GM19397 (cell line): ENCODE measurements around the gene CYP4F22.
"Not testable (repeated sequence)": the region's sequence is repeated elsewhere in the genome, so short reads cannot be mapped to it uniquely, and the experiment has no call there.

Experiments
- ATAC-seq: cut with Tn5 transposase; IDR thresholded peaks from one replicate; pipeline ENCODE4 v1.9.1; 2021; ENCODE audit warnings: mild to moderate bottlenecking, moderate library complexity; ENCODE audit not compliant: unreplicated experiment

The CYP4F22 gene

GRCh38 chr19:15564534-15565168 lies 56.3 kb downstream of the CYP4F22 start:
- no peak for ATAC-seq

- ATAC-seq: no peak
Observed at GRCh38 chr19:15570420-15570819, 62.1 kb downstream of the CYP4F22 start.

GRCh38 chr19:15575406-15575805 lies 67.1 kb downstream of the CYP4F22 start:
- ATAC-seq: no peak

- no peak for ATAC-seq
Observed at GRCh38 chr19:15576526-15577156, 68.3 kb downstream of the CYP4F22 start.

GRCh38 chr19:15577184-15577771 lies 69.0 kb downstream of the CYP4F22 start:
- no peak for ATAC-seq

- ATAC-seq: no peak
Observed at GRCh38 chr19:15583346-15583745, 75.0 kb downstream of the CYP4F22 start.

GRCh38 chr19:15584095-15584494 lies 75.8 kb downstream of the CYP4F22 start:
- ATAC-seq: no peak

GRCh38 chr19:15584541-15585115 lies 76.3 kb downstream of the CYP4F22 start:
- ATAC-seq: no peak

GRCh38 chr19:15587663-15588062 lies 79.3 kb downstream of the CYP4F22 start:
- no peak for ATAC-seq

GRCh38 chr19:15588265-15588664 lies 79.9 kb downstream of the CYP4F22 start:
- ATAC-seq: no peak

- ATAC-seq: no peak
Observed at GRCh38 chr19:15589760-15590451, 81.6 kb downstream of the CYP4F22 start.

- no peak for ATAC-seq
Observed at GRCh38 chr19:15591796-15592195, 83.5 kb downstream of the CYP4F22 start.

- not testable (repeated sequence) for ATAC-seq
Observed at GRCh38 chr19:15592506-15592905, 84.2 kb downstream of the CYP4F22 start.

- not testable (repeated sequence) for ATAC-seq
Observed at GRCh38 chr19:15593766-15594165, 85.4 kb downstream of the CYP4F22 start.

GRCh38 chr19:15595069-15595468 lies 86.7 kb downstream of the CYP4F22 start:
- ATAC-seq: no peak
